NCI-H128 (cell line): Measurements from ENCODE around the gene FBXO39.
"Not testable (repeated sequence)": the region's sequence is repeated elsewhere in the genome, so short reads cannot be mapped to it uniquely, and the experiment has no call there.

Experiments
- DNase-seq: peaks from one replicate; lab custom pipeline; 2025; ENCODE audit not compliant: unreplicated experiment; lab: John Stamatoyannopoulos, UW

Gene FBXO39

DNA sequence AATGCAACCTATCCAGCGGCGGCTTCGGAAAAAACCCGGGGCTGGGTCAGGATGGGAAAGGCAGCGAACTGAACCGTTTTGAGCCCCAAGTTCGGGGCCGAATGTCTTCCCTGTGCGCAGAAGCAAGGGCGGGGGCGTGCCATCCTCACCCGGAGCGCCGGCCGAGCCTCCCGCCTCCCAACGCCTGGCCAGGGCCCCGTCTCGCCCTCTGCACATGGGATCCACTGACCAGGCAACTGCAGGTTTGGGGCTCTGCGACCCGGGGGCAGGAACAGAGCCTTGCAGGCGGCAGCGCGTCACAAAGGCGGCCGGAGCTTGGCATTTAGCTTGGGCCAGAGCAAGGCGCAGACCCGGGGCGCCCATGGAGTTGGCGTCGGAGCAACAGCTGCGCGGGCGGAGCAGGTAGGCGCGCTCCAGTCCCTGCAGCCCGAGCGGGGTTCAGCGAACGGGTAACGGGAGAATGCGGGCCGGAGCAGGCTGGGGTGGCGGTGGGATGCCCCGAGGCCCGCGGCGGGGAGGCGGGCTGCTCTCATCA lies at the start of gene FBXO39:
TSS of gene FBXO39 (plus strand) at position 345 of the 535 bp plus-strand sequence. CDS start 3,654 bp downstream, outside the sequence.
- DNase-seq: no peak

DNA sequence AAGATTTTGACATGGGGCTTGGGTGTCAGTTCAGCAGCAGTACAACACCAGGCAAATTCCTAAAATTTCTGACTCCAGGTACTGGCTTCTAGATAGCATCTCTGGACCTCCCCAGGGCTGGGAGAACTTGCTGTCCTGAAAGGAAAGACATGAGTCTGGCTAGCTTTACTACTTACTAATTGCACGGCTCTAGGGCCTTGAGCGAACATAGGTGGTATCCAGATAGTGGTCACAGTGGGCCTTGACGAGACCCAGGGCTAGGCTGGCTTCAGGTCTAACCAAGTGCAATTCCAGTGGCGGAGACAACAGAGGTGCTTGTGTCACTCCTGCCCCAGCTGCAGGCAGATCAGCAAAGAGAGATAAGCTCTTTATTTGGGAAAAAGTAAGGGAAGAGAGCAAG lies 46.5 kb upstream of the FBXO39 start:
- no peak for DNase-seq

GRCh38 chr17:6746665-6747064 lies 29.4 kb upstream of the FBXO39 start:
- DNase-seq: not testable (repeated sequence)

DNA sequence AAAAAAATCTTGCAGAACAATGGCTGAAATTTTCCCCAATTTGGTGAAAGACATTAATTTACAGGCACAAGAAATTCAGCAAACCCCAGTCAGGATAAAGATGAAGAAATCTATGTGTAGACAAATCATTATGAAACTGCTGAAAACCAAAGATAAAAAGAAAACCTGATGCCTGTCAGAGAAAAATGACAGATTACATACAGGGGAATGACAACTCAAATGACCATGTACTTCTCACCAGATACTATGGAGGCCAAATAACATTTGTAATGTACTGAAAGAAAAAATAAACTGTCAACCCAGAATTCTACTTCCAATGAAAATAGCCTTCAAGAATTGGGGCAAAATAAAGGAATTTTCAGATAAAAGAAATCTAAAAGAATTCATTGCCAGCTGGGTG lies 27.4 kb upstream of the FBXO39 start:
- DNase-seq: no peak

- no peak for DNase-seq
Measured at GRCh38 chr17:6749519-6749918, 26.5 kb upstream of the FBXO39 start.

DNA sequence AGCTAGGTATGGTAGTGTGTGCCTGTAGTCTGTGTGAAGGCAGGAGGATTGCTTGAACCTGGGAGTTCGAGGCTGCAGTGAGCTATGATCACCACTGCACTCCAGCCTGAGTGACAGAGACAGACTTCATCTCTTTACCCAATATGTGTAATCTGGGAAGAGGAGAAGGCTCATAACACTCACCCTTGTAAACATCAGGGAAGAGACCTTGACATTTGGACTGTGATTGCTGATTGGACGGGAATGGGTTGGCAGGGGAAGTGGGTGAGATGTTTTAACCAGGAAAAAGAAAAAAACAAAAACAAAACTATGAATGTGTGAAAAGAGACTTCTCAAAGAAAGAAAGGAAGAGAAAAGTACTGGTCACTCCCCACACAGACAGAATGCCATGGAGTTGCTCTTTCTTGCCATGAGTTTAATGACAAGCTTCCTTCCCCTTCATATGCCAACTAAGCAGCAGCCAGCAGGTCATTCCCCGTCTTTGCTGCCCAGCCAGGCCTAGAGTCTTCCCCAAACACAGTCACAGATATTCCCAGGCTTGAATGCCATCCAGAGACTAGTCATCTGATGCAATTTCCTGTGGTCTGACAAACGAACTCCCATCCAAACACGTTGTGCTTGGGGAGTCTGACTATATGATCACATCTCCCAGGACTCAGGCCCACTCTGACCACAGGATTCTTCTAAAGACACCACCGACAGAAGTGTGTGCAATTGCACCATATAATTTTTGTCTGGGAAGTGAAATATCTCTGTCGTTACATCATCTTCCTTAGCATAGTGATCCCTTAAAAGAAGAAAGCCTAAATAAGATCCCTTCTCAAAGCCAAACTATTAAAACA lies 23.7 kb upstream of the FBXO39 start:
- no peak for DNase-seq

DNA sequence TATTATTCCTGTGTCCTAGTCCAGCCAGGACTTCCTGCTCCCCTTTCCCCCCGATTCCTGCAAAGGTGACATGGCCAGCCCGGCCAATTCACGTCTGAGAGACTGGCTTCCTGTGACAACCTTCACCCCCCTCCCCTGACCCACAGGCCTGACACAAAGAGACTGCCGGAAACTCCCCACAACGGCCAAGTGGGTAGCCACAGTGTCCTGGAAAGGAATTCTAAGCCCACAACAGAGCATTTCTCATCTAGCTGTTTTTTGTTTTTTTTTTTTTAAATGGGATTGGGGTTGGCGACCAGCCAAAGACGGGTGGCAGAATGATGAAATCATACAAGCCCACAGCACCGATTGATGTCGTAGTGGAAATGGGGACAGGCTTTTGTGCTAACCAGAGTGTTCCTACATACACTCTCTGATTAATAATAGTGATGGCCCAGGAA lies 23.0 kb upstream of the FBXO39 start:
- DNase-seq: no peak

GRCh38 chr17:6753546-6753945 lies 22.5 kb upstream of the FBXO39 start:
- DNase-seq: no peak

DNA sequence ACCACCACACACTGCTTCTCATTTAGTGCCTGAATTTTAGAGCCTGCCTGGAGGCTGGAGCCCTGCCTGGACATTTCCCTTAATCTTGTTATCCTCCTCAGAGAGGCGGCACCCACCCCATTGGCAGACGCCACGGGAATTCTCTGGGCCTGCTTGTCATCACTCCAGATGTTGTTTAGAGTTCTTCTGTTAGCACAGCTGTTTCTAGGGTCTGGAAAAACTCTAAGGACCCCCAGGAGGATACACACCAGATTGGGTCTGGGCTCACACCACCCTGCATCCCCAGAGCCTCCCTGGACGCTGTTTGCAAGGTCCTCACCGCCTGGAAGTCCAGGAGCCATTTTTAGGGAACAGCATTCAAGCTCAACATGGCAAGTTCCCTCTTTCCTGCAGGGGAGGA lies 20.7 kb upstream of the FBXO39 start:
- no peak for DNase-seq

- DNase-seq: no peak
Measured at GRCh38 chr17:6755731-6756184, 20.3 kb upstream of the FBXO39 start, which contains the start of gene XAF1. Gene XAF1 (plus strand): TSS chr17:6756046. CDS start chr17:6756079, 33 bp downstream.

DNA sequence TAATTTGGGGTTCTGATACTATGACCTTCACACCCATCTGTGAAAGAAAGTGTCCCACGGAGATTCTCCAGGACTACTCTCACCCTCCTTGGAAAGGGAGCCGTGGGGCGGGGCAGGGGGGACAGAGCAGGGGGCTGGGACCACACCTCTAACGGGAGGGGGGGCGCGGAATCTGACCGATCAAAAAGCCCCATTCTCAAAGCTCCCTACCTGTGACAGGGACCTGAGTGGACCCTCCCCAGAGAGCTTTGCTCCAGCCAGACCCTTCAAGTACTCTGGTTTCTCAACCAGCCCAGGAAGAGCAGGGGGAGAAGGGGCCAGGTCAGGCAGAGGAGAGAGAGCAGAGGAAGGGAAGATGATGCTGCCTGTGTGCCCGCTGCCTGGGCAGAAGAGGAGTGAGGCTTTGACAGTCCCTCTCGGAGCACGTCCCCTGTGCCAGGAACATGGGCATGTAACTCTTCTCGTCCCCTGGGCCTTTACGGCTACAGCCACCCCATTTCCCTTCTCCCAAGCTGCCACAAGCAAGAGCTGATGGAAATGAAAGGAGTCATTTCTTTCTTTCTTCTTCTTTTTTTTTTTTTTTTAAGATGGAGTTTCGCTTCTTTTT lies 19.5 kb upstream of the FBXO39 start:
- DNase-seq: no peak

DNA sequence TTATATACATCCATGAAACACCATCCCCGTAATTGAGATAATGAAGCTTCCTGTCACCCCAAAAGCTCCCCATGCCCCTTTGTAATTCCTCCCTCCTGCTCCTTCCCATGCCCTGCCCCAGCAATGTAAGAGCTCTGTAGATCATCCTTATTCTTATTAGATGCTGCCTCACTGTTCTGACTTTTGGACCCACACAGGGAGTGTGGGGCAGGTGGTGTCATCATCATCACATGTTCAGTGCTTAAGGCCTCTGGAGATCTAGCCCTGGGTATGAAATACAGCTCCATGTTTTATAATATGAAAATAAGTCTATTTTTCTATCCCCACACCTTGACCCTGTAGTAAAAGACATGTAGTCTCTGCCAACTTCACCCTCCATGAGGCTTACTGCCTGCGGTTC lies 18.3 kb upstream of the FBXO39 start:
- DNase-seq: no peak

- no peak for DNase-seq
Measured at GRCh38 chr17:6761779-6762178, 14.2 kb upstream of the FBXO39 start.

GRCh38 chr17:6768447-6768846 lies 7.6 kb upstream of the FBXO39 start:
- DNase-seq: no peak

DNA sequence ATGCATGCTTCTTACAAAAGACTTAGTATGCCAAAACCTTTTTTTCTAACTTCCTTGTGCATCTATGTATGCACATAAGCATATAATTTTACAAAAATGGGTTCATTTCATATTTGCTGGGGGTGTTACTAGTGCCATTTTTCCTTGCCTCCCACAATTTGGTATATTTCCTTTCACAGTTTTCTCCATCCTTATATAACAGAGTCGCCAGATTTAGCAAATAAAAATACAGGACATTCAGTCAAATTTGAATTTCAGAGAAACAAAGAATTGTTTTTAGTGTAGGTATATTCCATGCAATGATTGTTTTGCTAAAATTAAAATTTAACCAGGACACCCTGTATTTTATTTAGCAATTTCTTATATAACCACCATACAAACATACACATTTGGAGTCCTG lies 4.0 kb upstream of the FBXO39 start:
- DNase-seq: no peak

- not testable (repeated sequence) for DNase-seq
Measured at GRCh38 chr17:6774906-6775305, 1.1 kb upstream of the FBXO39 start.

DNA sequence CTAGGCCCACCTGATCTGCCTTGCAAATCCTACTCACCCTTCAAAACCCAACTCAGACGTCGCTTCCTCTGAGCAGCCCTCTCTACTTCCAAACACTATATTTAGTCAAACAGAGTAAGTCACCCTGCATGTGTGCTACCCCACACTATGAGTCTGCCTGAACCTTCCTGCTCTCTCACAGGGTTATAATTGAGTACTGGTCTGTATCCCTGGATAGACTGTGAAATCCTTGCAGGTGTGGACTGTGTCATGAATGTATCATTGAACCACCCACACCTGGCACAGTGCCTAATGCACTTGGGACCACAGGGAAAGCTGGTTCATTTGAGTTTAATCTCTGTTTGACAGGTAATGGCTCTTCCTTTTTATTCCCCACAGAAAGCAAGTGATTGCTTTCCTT lies 3.4 kb downstream of the FBXO39 start:
- no peak for DNase-seq

GRCh38 chr17:6780001-6780400 lies 4.0 kb downstream of the FBXO39 start:
- no peak for DNase-seq

- no peak for DNase-seq
Measured at GRCh38 chr17:6780886-6781285, 4.9 kb downstream of the FBXO39 start.

- DNase-seq: no peak
Measured at GRCh38 chr17:6782244-6782643, 6.2 kb downstream of the FBXO39 start.

DNA sequence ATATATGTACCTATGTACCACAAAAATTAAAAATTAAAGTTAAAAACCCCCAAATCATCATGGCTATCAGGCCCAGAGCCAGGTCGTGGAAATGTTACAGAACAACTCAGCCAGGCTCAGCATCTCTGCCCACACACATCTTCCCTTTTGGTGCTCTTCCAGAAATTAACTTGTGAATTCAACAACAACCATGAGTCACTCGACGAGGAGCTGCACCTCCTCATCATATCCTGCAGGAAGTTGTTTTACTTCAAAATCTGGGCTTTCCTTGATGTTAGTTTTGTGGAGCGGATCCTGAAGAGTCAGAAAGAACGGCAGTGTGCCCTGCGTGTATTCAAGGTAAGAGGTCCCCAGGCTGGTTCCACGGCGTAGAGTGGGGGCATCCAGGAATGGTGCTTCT lies 10.6 kb downstream of the FBXO39 start:
- DNase-seq: no peak

DNA sequence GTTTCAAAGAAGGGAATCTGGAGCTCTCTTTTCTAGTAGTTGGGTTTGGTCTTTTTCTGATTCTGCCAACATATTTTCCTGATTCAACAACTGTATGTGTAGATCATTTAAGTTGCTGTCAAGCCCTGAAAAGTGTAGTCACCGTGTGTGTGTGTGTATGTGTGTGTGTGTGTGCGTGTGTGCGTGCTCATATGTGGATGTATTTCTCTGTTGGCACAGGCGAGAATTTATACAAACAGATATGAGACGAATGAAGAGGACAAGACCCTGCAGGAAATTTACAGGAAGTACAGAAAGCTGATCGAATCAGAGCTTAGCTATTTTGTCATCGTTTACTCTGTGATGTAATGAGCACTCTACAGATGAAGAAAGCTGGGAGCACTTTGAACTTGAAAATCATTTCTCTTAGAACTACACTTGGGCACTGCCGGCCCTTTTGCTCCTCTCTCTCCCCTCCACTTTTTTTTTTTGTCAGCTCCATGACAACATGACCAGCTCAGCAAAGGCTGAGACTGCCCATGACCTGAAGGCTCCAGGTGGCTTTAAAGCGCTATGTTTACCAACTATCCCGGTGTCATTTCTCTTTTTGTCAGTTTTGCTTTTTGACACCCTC lies 11.2 kb downstream of the FBXO39 start:
- DNase-seq: no peak
